Neural progenitor cell (in vitro differentiated cells): ENCODE measurements around the gene MPO.

Source experiments
- EZH2 ChIP-seq: fragments of 200-600 bp; sonication (generic); IDR thresholded peaks from 2 replicates; pipeline ENCODE4 v1.6.1; 2017; ENCODE audit warnings: antibody characterized with exemption, mild to moderate bottlenecking, moderate library complexity
- TF ChIP-seq, protein P1 (sequence below): fragments of 200-600 bp; sonication (generic); IDR thresholded peaks from 2 replicates; pipeline ENCODE4 v1.5.1; 2017; ENCODE audit warnings: antibody characterized with exemption, mild to moderate bottlenecking

DNA sequence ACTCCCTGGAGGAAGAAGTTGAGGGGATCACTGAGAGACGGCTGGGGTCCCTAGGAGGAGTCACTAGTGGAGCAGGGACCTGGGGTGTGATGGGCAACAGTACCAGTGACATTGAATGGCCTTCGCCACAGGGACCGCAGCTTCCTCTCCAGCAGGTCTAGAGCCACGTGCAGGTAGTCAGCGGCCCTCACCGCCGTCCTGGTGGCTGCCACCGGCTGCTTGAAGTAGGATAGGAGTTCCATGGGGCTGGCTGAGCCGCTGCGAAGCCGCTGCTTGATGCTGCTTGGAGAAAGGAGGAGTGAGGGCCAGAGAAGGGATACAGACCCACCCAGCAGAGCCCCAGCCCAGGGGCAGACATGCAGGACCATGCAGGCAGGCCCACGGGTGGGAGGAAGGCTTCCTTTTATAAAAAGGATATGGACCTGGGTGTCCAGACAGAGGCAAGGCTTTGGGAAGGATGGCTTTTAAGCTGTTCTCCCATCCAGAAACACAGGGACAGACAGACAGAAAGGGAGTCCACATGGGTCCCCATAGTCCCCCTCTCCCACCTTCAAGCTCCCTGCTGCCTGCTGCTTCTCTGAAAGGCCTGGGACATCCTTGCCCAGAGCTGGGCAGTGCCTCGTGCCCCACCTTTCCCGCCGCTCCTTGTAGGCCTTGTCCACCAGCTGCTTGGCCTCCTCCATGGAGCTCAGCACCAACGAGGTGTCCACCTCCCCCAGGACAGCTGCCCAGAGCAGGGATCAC is 827 bp downstream of the MPO start:
- TF ChIP-seq EZH2, result no peak
- TF ChIP-seq, protein P1, sequence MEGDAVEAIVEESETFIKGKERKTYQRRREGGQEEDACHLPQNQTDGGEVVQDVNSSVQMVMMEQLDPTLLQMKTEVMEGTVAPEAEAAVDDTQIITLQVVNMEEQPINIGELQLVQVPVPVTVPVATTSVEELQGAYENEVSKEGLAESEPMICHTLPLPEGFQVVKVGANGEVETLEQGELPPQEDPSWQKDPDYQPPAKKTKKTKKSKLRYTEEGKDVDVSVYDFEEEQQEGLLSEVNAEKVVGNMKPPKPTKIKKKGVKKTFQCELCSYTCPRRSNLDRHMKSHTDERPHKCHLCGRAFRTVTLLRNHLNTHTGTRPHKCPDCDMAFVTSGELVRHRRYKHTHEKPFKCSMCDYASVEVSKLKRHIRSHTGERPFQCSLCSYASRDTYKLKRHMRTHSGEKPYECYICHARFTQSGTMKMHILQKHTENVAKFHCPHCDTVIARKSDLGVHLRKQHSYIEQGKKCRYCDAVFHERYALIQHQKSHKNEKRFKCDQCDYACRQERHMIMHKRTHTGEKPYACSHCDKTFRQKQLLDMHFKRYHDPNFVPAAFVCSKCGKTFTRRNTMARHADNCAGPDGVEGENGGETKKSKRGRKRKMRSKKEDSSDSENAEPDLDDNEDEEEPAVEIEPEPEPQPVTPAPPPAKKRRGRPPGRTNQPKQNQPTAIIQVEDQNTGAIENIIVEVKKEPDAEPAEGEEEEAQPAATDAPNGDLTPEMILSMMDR, result no peak
